Measurements from ENCODE around the gene CKMT1A.
"Not testable (repeated sequence)": the region's sequence is repeated elsewhere in the genome, so short reads cannot be mapped to it uniquely, and the experiment has no call there.

Gene CKMT1A

GRCh38 chr15:43693148-43694022, at the start of gene CKMT1A:
TSS of gene CKMT1A (plus strand) at chr15:43693859. CDS start at chr15:43694051, 192 bp downstream.
- DNase-seq (ENCODE audit: low read depth) = not testable (repeated sequence)

GRCh38 chr15:43648649-43649429, 44.8 kb upstream of the CKMT1A start, which contains the start of gene CATSPER2:
TSS of gene CATSPER2 (minus strand) at chr15:43648844. CDS start at chr15:43648061, 783 bp downstream.
- no peak for DNase-seq (ENCODE audit: low read depth)
- H3K4me3 ChIP-seq (ENCODE audit: low read depth, low read length) = no peak within 1 kb of the TSS
- TF ChIP-seq POLR2A (IDR thresholded peaks at IDR 0.05; ENCODE audit: extremely low read depth, insufficient read length) (no peak), MYC (IDR thresholded peaks at IDR 0.05; ENCODE audit: low read depth, low read length) (no peak), MAX (IDR thresholded peaks at IDR 0.05; ENCODE audit: low read depth, low read length) (no peak), CTCF (IDR thresholded peaks at IDR 0.05; ENCODE audit: low read depth, low read length) (no peak)

More at GRCh38 chr15:43693148-43694022, at the start of gene CKMT1A:
- H3K4me3 ChIP-seq (ENCODE audit: low read depth, low read length) = not testable (repeated sequence)

- DNase-seq (ENCODE audit: low read depth); H3K4me3 ChIP-seq (ENCODE audit: low read depth, low read length): not testable (repeated sequence)
Measured at GRCh38 chr15:43649430-43649926, 44.2 kb upstream of the CKMT1A start.

GRCh38 chr15:43659727-43660126, 33.9 kb upstream of the CKMT1A start:
- H3K4me3 ChIP-seq (ENCODE audit: low read depth, low read length); DNase-seq (ENCODE audit: low read depth): not testable (repeated sequence)

- H3K4me3 ChIP-seq (ENCODE audit: low read depth, low read length); DNase-seq (ENCODE audit: low read depth): not testable (repeated sequence)
Measured at GRCh38 chr15:43662293-43662692, 31.4 kb upstream of the CKMT1A start.

- H3K4me3 ChIP-seq (ENCODE audit: low read depth, low read length); DNase-seq (ENCODE audit: low read depth): not testable (repeated sequence)
Measured at GRCh38 chr15:43663333-43663732, 30.3 kb upstream of the CKMT1A start.

GRCh38 chr15:43666177-43666576, 27.5 kb upstream of the CKMT1A start:
- not testable (repeated sequence) for H3K4me3 ChIP-seq (ENCODE audit: low read depth, low read length); DNase-seq (ENCODE audit: low read depth)

- H3K4me3 ChIP-seq (ENCODE audit: low read depth, low read length) = not testable (repeated sequence)
Measured at GRCh38 chr15:43674175-43674574, 19.5 kb upstream of the CKMT1A start.

GRCh38 chr15:43689604-43690301, 3.9 kb upstream of the CKMT1A start:
- not testable (repeated sequence) for H3K4me3 ChIP-seq (ENCODE audit: low read depth, low read length); DNase-seq (ENCODE audit: low read depth)

More at GRCh38 chr15:43674175-43674574, 19.5 kb upstream of the CKMT1A start:
- not testable (repeated sequence) for DNase-seq (ENCODE audit: low read depth)

- not testable (repeated sequence) for H3K4me3 ChIP-seq (ENCODE audit: low read depth, low read length); DNase-seq (ENCODE audit: low read depth)
Measured at GRCh38 chr15:43692679-43693078, 980 bp upstream of the CKMT1A start.

- H3K4me3 ChIP-seq (ENCODE audit: low read depth, low read length) = no peak overlapping the region
- DNase-seq (ENCODE audit: low read depth) = no peak
- TF ChIP-seq MYC (IDR thresholded peaks at IDR 0.05; ENCODE audit: low read depth, low read length) (no peak), MAX (IDR thresholded peaks at IDR 0.05; ENCODE audit: low read depth, low read length) (no peak)
Measured at GRCh38 chr15:43702174-43702573, 8.5 kb downstream of the CKMT1A start.
